HCT116 (cell line): ENCODE data around the gene SPSB3.

Source experiments
- CEBPB ChIP-seq: IDR thresholded peaks from 2 replicates; pipeline ENCODE4 v1.6.1; 2012; ENCODE audit warnings: low read depth
- CTCF ChIP-seq, 3 experiments: fragments of 200-600 bp in 1 of 3; sonication (generic) in 1 of 3; IDR thresholded peaks in 2 of 3; conservative IDR thresholded peaks in 1 of 3; 2 replicates each; pipeline ENCODE4 v1.5.1; 2012 to 2017; ENCODE audit warnings: low read depth in 2 of 3, low read length in 2 of 3, antibody characterized with exemption in 1 of 3, borderline replicate concordance in 1 of 3, control low read depth in 1 of 3, mild to moderate bottlenecking in 1 of 3, mixed read lengths in 1 of 3, mixed run types in 1 of 3, moderate library complexity in 1 of 3; ENCODE audit not compliant: insufficient read depth in 1 of 3
- EZH2 ChIP-seq: fragments of 200-600 bp; sonication (generic); IDR thresholded peaks from 2 replicates; pipeline ENCODE4 v1.6.1; 2017; ENCODE audit warnings: antibody characterized with exemption, mixed run types
- MAX ChIP-seq: IDR thresholded peaks from 2 replicates; pipeline ENCODE4 v1.6.1; 2012
- POLR2AphosphoS5 ChIP-seq: IDR thresholded peaks from 2 replicates; pipeline ENCODE4 v1.6.1; 2011; ENCODE audit warnings: mild to moderate bottlenecking, low read depth, low read length, moderate library complexity
- RAD21 ChIP-seq: IDR thresholded peaks from 2 replicates; pipeline ENCODE4 v1.6.1; 2012; ENCODE audit warnings: low read depth, mild to moderate bottlenecking
- SRF ChIP-seq: IDR thresholded peaks from 2 replicates; pipeline ENCODE4 v1.6.1; 2012; ENCODE audit warnings: low read depth

- TF ChIP-seq MAX (no peak), CTCF (IDR thresholded peaks at IDR 0.05 in 2 of 3, conservative IDR thresholded peaks at IDR 0.05 in 1 of 3; ENCODE audit: borderline replicate concordance in 1 of 3, insufficient read depth in 1 of 3, low read depth in 2 of 3, low read length in 2 of 3) (no peak), EZH2 (no peak), CEBPB (no peak), SRF (no peak), POLR2AphosphoS5 (no peak), RAD21 (no peak)
These were observed 28.2 kb downstream of the SPSB3 start for GRCh38 chr16:1754204-1754603.
